K562 (cell line): ENCODE results near the gene PRF1. TPM values are rescaled to one million over a fixed set of nuclear protein-coding genes. Genes with fewer than 3 reads are reported as not detected.

Experiments used
- ETV6 ChIP-seq, 3 experiments: fragments of 150-350 bp in 1 of 3; sonication (generic) in 1 of 3; formaldehyde crosslinking in 1 of 3; IDR thresholded peaks; 2 replicates each; pipeline versions ENCODE4 v1.6.1 to v1.8.0; 2014 to 2022; ENCODE audit warnings: borderline replicate concordance in 2 of 3, low read depth in 2 of 3, antibody characterized with exemption in 1 of 3, low read length in 1 of 3, mild to moderate bottlenecking in 1 of 3, missing genetic modification reagents in 1 of 3
- HNRNPLL ChIP-seq: fragments of 200-400 bp; formaldehyde crosslinking; IDR thresholded peaks from 2 replicates; pipeline ENCODE4 v1.6.1; 2017; ENCODE audit warnings: low read length, low read depth, mild to moderate bottlenecking; ENCODE audit not compliant: poor library complexity, severe bottlenecking
- KLF6 ChIP-seq: fragments of 250-450 bp; sonication (Bioruptor Pico); IDR thresholded peaks from 2 replicates; pipeline ENCODE4 v1.4.0; 2020; ENCODE audit warnings: mild to moderate bottlenecking, moderate library complexity, borderline replicate concordance
- MEF2A ChIP-seq: IDR thresholded peaks from 2 replicates; pipeline ENCODE4 v1.6.1; 2011; ENCODE audit warnings: low read depth, mild to moderate bottlenecking, low read length, moderate library complexity; ENCODE audit not compliant: control insufficient read depth
- MYBL2 ChIP-seq, 2 experiments: fragments of 450-650 bp in 1 of 2; sonication (generic) in 1 of 2; formaldehyde crosslinking in 1 of 2; IDR thresholded peaks; 2 replicates each; pipeline versions ENCODE4 v1.6.1 to v1.8.1; 2017 to 2022; ENCODE audit warnings: borderline replicate concordance in 1 of 2, inconsistent platforms in 1 of 2, low read depth in 1 of 2, mild to moderate bottlenecking in 1 of 2, missing genetic modification reagents in 1 of 2, moderate library complexity in 1 of 2
- RFX1 ChIP-seq: fragments of 450-650 bp; IDR thresholded peaks from 2 replicates; pipeline ENCODE4 v1.6.1; 2016; ENCODE audit warnings: mild to moderate bottlenecking, moderate library complexity
- TBL1XR1 ChIP-seq, 2 experiments: IDR thresholded peaks; 2 replicates each; pipeline ENCODE4 v1.6.1; 2012; ENCODE audit warnings: improper control_type of control experiment in 2 of 2, low read length in 2 of 2, mild to moderate bottlenecking in 1 of 2
- TBP ChIP-seq: optimal IDR thresholded peaks from 2 replicates; pipeline ENCODE3; 2011; ENCODE audit warnings: low read depth, low read length, improper control_type of control experiment
- TCF3 ChIP-seq: sonication (generic); formaldehyde crosslinking; IDR thresholded peaks from 2 replicates; pipeline ENCODE4 v1.4.0; 2020; ENCODE audit warnings: mild to moderate bottlenecking, missing genetic modification reagents
- TRIM28 ChIP-seq: fragments of 450-650 bp; IDR thresholded peaks from 2 replicates; pipeline ENCODE4 v1.6.1; 2017
- ZBTB7A ChIP-seq: IDR thresholded peaks from 2 replicates; pipeline ENCODE4 v1.6.1; 2011; ENCODE audit warnings: low read depth, mild to moderate bottlenecking, low read length, moderate library complexity, borderline replicate concordance; ENCODE audit not compliant: control insufficient read depth
- polyA plus RNA-seq, 8 experiments: library from polyadenylated mRNA; depleted of rRNA in 4 of 8; stranded (reverse) in 5 of 8; unstranded in 3 of 8; fragments of >200 nt; fragmentation: Nextera tagmentation in 2 of 8; fragmentation: Illumina TruSeq in 1 of 8; extraction: Ambion mirVana in 2 of 8; extraction: Trizol in 1 of 8; gene quantifications; 2 replicates each; pipeline versions ENCODE4 v1.2.1 to v1.2.3, GENCODE V29; 2011 to 2014; ENCODE audit warnings: inconsistent platforms in 1 of 8, missing spikeins in 1 of 8
- total RNA-seq, 7 experiments: library from RNA; depleted of rRNA in 6 of 7; stranded (reverse); fragments of >200 nt in 6 of 7; fragmentation: Illumina TruSeq in 2 of 7; extraction: Trizol in 2 of 7; gene quantifications; 2 replicates each; pipeline versions ENCODE4 v1.2.1 to v1.2.3, GENCODE V29; 2011 to 2021; ENCODE audit warnings: low replicate concordance in 1 of 7
- TF ChIP-seq, protein P1 (sequence below), 2 experiments: fragments of 450-650 bp; IDR thresholded peaks; 2 replicates each; pipeline ENCODE4 v1.6.1; 2018; ENCODE audit warnings: mild to moderate bottlenecking in 2 of 2, low read depth in 1 of 2; ENCODE audit not compliant: partially characterized antibody in 2 of 2
- TF ChIP-seq, protein P2 (sequence below): fragments of 250-450 bp; sonication (Bioruptor Pico); IDR thresholded peaks from 2 replicates; pipeline ENCODE4 v1.8.0; 2021; ENCODE audit warnings: moderate library complexity, mild to moderate bottlenecking, inconsistent platforms
- TF ChIP-seq, protein P3 (sequence below): fragments of 450-650 bp; formaldehyde crosslinking; IDR thresholded peaks from 2 replicates; pipeline ENCODE4 v1.4.0; 2022; ENCODE audit warnings: missing genetic modification characterization
- TF ChIP-seq, protein P4 (sequence below): IDR thresholded peaks from 2 replicates; pipeline ENCODE4 v1.6.1; 2012; ENCODE audit warnings: low read depth, low read length, improper control_type of control experiment, borderline replicate concordance

Gene PRF1
- total and polyA plus RNA-seq, 9 of the 15 experiments (the other 6 are each of a cell fraction or from before 2014, with no cell fraction given) = 3.8 to 8.6 (median 6.3) TPM

DNA sequence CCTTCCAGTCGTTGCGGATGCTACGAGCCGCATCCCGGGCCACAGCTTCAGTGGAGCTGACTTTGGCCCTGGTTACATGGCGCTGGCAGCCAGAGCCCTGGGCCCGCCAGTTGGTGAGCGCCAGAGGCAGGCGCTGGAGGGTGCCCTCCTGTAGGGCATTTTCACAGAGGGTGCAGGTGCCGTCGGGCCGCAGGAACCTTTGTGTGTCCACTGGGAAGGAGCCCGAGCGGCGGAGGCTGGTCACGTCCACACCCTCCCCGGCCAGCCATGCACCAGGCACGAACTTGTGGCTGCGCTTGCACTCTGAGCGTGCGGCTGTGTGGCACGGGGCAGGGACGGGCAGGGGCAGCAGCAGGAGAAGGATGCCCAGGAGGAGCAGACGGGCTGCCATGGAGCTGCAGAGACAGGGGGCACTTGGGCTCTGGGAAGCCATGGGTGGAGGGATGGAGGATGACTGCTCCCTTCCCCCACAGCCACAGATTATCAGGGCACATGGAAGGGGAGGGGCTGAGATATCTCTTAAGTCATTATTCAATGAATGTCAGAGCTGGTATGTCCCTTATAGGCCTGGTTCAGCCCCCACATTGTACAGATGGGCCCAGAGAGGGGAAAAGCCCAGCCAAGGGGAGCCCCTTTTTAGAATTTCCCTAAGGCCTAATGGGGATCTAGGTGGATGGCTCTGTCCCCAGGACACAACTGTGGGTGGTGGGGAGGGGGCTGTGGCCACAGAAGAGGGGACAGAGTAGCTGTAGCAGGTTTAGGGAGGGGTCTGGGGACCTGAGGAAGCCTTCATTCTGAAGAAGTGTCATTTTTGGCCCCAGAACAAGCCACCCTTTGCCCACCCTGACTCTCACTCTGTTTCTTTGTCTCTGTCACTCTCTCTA, 1.8 kb downstream of the PRF1 start (continued):
- TF ChIP-seq, protein P1, sequence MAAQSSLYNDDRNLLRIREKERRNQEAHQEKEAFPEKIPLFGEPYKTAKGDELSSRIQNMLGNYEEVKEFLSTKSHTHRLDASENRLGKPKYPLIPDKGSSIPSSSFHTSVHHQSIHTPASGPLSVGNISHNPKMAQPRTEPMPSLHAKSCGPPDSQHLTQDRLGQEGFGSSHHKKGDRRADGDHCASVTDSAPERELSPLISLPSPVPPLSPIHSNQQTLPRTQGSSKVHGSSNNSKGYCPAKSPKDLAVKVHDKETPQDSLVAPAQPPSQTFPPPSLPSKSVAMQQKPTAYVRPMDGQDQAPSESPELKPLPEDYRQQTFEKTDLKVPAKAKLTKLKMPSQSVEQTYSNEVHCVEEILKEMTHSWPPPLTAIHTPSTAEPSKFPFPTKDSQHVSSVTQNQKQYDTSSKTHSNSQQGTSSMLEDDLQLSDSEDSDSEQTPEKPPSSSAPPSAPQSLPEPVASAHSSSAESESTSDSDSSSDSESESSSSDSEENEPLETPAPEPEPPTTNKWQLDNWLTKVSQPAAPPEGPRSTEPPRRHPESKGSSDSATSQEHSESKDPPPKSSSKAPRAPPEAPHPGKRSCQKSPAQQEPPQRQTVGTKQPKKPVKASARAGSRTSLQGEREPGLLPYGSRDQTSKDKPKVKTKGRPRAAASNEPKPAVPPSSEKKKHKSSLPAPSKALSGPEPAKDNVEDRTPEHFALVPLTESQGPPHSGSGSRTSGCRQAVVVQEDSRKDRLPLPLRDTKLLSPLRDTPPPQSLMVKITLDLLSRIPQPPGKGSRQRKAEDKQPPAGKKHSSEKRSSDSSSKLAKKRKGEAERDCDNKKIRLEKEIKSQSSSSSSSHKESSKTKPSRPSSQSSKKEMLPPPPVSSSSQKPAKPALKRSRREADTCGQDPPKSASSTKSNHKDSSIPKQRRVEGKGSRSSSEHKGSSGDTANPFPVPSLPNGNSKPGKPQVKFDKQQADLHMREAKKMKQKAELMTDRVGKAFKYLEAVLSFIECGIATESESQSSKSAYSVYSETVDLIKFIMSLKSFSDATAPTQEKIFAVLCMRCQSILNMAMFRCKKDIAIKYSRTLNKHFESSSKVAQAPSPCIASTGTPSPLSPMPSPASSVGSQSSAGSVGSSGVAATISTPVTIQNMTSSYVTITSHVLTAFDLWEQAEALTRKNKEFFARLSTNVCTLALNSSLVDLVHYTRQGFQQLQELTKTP (IDR thresholded peaks at IDR 0.05; ENCODE audit: low read depth in 1 of 2, partially characterized antibody in 2 of 2) = no peak
- no peak for TF ChIP-seq TRIM28
- TF ChIP-seq MYBL2 (IDR thresholded peaks at IDR 0.05; ENCODE audit: low read depth) = no peak
- no peak for TF ChIP-seq MYBL2 (CRISPR knock-in tag; IDR thresholded peaks at IDR 0.05; ENCODE audit: borderline replicate concordance)
- TF ChIP-seq ZBTB7A = peak; percentile 24; the same call in 1 of the 2 replicates
- TF ChIP-seq RFX1 = no peak
- TF ChIP-seq KLF6 = no peak
- no peak for TF ChIP-seq HNRNPLL
- no peak for TF ChIP-seq MEF2A
- TF ChIP-seq TCF3 (CRISPR knock-in tag) = peak; percentile 25; the same call in 1 of the 2 replicates
- TF ChIP-seq, protein P2, sequence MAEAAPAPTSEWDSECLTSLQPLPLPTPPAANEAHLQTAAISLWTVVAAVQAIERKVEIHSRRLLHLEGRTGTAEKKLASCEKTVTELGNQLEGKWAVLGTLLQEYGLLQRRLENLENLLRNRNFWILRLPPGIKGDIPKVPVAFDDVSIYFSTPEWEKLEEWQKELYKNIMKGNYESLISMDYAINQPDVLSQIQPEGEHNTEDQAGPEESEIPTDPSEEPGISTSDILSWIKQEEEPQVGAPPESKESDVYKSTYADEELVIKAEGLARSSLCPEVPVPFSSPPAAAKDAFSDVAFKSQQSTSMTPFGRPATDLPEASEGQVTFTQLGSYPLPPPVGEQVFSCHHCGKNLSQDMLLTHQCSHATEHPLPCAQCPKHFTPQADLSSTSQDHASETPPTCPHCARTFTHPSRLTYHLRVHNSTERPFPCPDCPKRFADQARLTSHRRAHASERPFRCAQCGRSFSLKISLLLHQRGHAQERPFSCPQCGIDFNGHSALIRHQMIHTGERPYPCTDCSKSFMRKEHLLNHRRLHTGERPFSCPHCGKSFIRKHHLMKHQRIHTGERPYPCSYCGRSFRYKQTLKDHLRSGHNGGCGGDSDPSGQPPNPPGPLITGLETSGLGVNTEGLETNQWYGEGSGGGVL (CRISPR knock-in tag) = no peak
- TF ChIP-seq TBP = no peak
- no peak for TF ChIP-seq ETV6 (IDR thresholded peaks at IDR 0.05; ENCODE audit: borderline replicate concordance in 1 of 2, low read depth in 2 of 2, low read length in 1 of 2)
- TF ChIP-seq ETV6 (CRISPR knock-in tag; IDR thresholded peaks at IDR 0.05; ENCODE audit: borderline replicate concordance) = no peak
- TF ChIP-seq, protein P3, sequence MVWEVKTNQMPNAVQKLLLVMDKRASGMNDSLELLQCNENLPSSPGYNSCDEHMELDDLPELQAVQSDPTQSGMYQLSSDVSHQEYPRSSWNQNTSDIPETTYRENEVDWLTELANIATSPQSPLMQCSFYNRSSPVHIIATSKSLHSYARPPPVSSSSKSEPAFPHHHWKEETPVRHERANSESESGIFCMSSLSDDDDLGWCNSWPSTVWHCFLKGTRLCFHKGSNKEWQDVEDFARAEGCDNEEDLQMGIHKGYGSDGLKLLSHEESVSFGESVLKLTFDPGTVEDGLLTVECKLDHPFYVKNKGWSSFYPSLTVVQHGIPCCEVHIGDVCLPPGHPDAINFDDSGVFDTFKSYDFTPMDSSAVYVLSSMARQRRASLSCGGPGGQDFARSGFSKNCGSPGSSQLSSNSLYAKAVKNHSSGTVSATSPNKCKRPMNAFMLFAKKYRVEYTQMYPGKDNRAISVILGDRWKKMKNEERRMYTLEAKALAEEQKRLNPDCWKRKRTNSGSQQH (CRISPR knock-in tag) = no peak
- TF ChIP-seq, protein P4, sequence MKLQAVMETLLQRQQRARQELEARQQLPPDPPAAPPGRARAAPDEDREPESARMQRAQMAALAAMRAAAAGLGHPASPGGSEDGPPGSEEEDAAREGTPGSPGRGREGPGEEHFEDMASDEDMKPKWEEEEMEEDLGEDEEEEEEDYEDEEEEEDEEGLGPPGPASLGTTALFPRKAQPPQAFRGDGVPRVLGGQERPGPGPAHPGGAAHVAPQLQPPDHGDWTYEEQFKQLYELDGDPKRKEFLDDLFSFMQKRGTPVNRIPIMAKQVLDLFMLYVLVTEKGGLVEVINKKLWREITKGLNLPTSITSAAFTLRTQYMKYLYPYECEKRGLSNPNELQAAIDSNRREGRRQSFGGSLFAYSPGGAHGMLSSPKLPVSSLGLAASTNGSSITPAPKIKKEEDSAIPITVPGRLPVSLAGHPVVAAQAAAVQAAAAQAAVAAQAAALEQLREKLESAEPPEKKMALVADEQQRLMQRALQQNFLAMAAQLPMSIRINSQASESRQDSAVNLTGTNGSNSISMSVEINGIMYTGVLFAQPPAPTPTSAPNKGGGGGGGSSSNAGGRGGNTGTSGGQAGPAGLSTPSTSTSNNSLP = peak; percentile 41; the same call in 1 of the 2 replicates
- TF ChIP-seq TBL1XR1 (IDR thresholded peaks at IDR 0.05; ENCODE audit: low read length in 2 of 2) = no peak
